Midbrain (tissue), 1 donor: ENCODE data around the gene KIAA0753.
A peak's percentile ranks its signal among the peaks of the same experiment; 100 is the strongest.
"Not testable (repeated sequence)": the region's sequence is repeated elsewhere in the genome, so short reads cannot be mapped to it uniquely, and the experiment has no call there.

Experiments used
- DNase-seq: peaks from one replicate; lab custom pipeline; 2025; lab: John Stamatoyannopoulos, UW

Gene KIAA0753

DNA sequence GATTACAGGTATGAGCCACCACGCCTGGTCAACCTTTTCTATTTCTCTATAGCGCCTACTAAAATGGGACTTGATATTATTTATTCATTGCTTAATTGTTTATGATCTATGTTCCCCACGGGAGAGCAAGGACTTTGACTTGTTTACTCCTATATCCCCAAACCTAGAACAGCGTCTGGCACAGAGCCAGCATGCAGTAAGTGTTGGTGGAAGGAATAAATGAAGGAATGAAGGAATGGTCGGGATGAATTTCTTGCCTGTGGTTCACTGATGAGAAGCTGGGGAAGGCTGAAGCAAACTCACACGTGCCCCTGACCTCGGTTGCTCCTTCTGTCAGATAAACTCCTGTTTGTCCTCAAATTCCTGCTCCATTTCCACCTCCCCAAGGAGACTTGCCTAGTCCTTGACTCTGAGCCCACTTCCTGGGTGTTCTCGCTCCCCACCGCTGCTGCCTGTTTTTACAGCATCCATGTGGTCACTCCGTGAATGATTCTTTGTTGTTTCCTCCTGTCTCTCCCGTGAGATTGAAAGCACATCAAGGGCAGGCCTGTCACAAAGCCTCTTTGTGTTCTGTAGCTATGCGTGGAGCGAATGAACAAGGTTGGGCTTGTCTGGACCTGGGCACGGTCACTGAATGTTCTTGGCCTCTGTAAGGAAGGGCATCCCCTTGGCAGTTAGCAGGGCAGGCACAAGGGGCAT, 28.4 kb upstream of the KIAA0753 start:
- no peak for DNase-seq

DNA sequence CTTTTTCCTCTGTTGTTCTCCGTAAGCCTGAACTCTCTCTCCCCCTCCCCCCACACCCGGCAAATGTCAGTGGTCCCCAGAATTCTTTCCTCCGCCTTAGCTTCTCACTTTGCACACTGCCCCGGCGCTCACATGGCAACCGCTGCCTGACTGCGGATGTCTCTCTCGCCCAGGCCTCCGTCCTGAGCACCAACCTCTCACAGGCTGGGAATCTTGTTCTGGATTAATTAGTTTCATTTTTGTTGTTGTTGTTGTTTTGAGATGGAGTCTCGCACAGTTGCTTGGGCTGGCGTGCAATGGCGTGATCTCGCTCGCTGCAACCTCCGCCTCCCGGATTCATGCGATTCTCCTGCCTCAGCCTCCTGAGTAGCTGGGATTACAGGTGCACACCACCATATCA, 27.7 kb upstream of the KIAA0753 start:
- DNase-seq = no peak

DNA sequence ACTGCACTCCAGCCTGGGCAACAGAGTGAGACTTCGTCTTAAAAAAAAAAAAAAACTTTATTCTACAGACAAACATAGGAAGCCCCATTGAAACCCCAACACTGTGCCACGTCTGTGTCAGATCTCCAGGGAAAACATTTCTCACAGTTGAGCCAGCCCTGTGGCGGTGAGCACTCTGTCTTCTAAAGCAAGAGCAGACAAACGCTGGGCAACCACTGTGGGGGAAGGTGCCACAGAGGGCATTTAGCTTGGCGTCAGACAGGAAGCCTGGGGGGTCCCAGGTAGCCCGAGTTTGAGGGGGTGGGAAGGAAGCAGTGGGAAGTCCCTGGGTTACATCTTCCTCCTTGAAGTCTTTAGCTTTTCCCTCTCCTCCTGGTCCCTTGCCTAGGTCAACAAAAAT, 27.0 kb upstream of the KIAA0753 start:
- DNase-seq = no peak

DNA sequence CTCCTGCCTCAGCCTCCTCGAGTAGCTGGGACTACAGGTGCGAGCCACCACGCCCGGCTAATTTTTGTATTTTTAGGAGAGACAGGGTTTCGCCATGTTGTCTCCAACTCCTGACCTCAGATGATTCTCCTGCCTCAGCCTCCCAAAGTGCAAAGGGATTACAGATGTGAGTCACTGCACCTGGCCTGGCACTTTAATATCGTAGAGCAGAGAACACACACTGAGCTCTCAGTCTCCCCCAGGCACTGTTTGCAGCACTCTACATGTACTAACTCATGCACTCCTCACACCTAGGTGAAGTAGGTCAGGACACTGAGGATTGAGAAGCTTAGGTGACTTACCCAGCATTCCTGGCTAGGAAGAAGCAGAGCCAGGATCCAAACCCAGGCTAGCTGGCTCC, 26.0 kb upstream of the KIAA0753 start:
- no peak for DNase-seq

- peak; percentile 79 for DNase-seq
These were observed 25.6 kb upstream of the KIAA0753 start for GRCh38 chr17:6666077-6666521.

- not testable (repeated sequence) for DNase-seq
These were observed 22.7 kb upstream of the KIAA0753 start for GRCh38 chr17:6663200-6663599.

GRCh38 chr17:6661464-6661848, 20.9 kb upstream of the KIAA0753 start:
- DNase-seq = no peak

- DNase-seq = no peak
These were observed 20.4 kb upstream of the KIAA0753 start for GRCh38 chr17:6660805-6661463.

GRCh38 chr17:6660101-6660500, 19.6 kb upstream of the KIAA0753 start:
- DNase-seq = no peak

DNA sequence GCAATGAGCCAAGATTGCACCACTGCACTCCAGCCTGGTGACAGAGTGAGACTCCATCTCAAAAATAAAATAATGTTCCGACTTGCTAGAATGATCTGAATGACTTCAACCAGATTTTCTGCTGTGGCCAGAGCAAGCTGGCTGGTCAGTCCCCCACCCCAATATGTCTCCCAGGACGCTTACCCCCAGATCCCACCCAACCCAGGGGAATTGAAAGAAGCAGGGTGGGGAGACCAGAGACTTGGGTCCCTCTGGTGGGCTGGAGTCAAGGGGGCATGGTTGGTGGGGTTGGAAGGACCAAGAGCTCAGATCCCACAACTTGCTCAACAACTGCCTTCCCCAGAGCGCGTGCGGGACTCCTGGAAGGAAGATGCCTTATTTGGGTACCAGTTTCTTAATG, 17.9 kb upstream of the KIAA0753 start:
- not testable (repeated sequence) for DNase-seq

GRCh38 chr17:6657633-6658287, 17.2 kb upstream of the KIAA0753 start:
- DNase-seq = no peak

DNA sequence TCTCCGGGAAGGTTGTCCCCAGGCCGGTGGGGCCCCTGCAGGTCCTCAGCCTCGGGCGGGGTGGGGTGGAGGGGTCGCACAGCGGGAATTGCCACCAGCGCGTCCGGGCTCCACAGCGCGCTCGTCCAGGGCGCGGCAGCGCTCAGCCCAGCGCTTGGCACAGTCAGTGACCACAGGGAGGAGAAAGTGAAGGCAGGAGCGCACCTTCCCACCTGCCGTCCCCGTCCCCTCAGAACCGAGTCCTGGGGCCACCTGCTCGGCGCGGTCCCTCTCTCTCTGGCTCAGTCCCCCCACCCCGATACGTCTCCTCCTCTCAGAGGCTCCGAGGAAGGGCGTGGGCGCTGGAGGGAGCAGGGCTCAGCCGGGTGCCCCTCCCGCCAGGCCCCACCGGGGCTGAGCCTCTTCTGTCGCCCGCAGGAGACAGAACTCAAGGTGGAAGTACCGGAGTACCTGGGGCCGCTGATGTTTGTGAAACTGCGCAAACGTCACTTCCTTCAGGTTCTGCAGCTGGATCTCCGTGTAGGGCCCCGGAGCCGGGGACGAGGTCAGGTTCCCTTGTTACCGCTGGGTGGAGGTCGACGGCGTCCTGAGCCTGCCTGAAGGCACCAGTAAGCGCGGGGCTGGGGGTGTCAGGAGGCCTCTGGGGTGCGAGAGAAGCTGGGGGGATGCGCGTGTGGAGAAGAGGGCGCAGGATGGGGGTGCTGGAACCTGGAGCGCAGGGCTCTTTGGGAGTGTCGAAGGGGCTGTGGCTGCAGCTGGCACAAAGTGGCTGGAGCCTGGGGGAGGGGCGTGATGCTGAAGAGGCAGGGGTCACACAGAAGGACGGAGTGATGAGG, 16.5 kb upstream of the KIAA0753 start:
- not testable (repeated sequence) for DNase-seq

GRCh38 chr17:6655732-6656361, 15.3 kb upstream of the KIAA0753 start:
- not testable (repeated sequence) for DNase-seq

GRCh38 chr17:6654841-6655731, 14.6 kb upstream of the KIAA0753 start:
- no peak for DNase-seq

GRCh38 chr17:6651919-6652452, 11.5 kb upstream of the KIAA0753 start:
- no peak for DNase-seq

GRCh38 chr17:6651354-6651918, 10.9 kb upstream of the KIAA0753 start, which contains the start of the genes C17orf100 and MED31:
Gene C17orf100, plus strand, starts transcription at chr17:6651762. Its CDS starts 152 bp downstream, at chr17:6651914.
Gene MED31, minus strand, starts transcription at chr17:6651605. Its CDS starts 77 bp downstream, at chr17:6651528.
- peak; percentile 95 for DNase-seq

GRCh38 chr17:6648181-6648580, 7.7 kb upstream of the KIAA0753 start:
- no peak for DNase-seq

GRCh38 chr17:6643451-6644125, 3.1 kb upstream of the KIAA0753 start:
- DNase-seq = no peak

DNA sequence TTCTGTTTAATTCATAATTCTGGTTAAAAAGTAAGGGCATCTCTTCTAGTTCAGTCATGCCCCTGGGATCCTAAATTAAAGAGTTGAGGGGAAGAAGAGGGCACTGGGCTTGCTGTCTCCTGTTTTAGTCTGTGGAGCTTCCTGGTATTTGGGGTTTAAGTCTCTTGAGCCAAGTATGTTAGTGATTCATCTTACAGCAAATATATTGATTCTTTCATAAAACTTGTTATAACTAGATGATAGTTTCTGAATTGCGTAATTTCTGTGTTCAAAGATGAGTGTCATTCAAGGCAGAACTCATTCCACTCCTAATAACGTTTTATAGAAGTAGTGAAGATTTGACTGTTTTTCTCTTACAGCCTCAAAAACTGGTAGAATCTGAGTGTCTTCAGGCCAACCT, 2.1 kb upstream of the KIAA0753 start:
- no peak for DNase-seq
